Measurements from ENCODE around the gene NKX2-3. TPM values are rescaled to one million over a fixed set of nuclear protein-coding genes. Genes with fewer than 3 reads are reported as not detected.

The NKX2-3 gene
- total RNA-seq, 1 donor from 2014 or later, result not detected

DNA sequence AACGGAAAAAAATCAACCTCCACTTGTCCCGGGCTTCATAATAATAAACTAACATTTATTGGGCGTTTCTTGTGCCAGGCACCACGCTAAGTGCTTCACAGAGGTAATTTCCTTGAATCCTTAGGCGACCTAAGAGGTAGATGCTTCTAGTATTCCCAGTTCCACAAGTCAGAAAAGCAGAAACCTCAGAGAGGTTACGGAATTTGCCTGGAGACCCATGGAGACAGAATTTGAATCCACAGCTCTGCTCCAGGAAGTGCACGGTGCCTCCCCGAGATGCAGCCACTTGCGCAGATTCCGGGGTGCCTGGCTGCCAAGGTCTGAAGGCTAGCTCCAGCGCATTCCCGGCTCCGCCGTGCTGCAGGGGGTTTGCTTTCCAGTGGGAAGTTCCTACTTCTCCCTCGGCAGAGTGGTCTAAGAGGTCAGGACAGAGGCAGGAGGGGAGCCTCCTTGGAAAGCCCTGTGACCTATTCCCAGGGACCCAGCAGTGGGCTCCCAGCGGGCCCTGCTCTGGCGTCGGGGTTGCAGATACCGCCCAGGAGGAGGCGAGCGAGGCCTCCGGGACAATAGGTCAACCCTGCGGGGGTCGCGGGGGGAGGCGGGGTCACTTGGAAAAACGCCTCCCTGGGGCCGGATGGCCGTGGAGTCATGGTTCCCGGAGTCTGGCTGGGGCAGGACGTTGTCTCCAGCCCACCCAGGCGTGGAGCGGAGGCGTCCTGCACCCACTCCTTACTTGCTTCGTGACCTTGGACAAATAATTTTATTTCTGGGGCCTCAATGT, 10.1 kb upstream of the NKX2-3 start:
- TF ChIP-seq, protein P1, sequence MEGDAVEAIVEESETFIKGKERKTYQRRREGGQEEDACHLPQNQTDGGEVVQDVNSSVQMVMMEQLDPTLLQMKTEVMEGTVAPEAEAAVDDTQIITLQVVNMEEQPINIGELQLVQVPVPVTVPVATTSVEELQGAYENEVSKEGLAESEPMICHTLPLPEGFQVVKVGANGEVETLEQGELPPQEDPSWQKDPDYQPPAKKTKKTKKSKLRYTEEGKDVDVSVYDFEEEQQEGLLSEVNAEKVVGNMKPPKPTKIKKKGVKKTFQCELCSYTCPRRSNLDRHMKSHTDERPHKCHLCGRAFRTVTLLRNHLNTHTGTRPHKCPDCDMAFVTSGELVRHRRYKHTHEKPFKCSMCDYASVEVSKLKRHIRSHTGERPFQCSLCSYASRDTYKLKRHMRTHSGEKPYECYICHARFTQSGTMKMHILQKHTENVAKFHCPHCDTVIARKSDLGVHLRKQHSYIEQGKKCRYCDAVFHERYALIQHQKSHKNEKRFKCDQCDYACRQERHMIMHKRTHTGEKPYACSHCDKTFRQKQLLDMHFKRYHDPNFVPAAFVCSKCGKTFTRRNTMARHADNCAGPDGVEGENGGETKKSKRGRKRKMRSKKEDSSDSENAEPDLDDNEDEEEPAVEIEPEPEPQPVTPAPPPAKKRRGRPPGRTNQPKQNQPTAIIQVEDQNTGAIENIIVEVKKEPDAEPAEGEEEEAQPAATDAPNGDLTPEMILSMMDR (IDR thresholded peaks at IDR 0.05), result peak; percentile 39
- TF ChIP-seq EZH2phosphoT487 (IDR thresholded peaks at IDR 0.05) (peak; percentile 82), EZH2 (IDR thresholded peaks at IDR 0.05) (peak; percentile 98)
- no peak overlapping the region for H3K27ac Mint-ChIP-seq
- no peaks in the 10 kb centered on the region for H3K79me2 ChIP-seq (ENCODE audit: low read depth)
- no peaks in the 10 kb centered on the region for H3K36me3 Mint-ChIP-seq
- peak overlapping the region; percentile 72 for H3K4me3 Mint-ChIP-seq
- no peak overlapping the region for H2AFZ ChIP-seq (replicated peaks)
- H3K36me3 ChIP-seq, result no peaks in the 10 kb centered on the region
- peaks cover 3% of the 10 kb centered on the region for H3K9me3 Mint-ChIP-seq
- H3K27me3 Mint-ChIP-seq (ENCODE audit: insufficient read depth, low read depth), result peaks cover 91% of the 10 kb centered on the region
- no peak overlapping the region for H3K9ac ChIP-seq
- peak overlapping the region; percentile 64 for H3K4me2 ChIP-seq
- peaks cover 36% of the 10 kb centered on the region for H3K4me1 ChIP-seq
- peaks cover 27% of the 10 kb centered on the region for H3K4me1 Mint-ChIP-seq
- H4K20me1 ChIP-seq (ENCODE audit: low read depth), result peaks cover 85% of the 10 kb centered on the region
- H3K4me3 ChIP-seq, result no peak overlapping the region
- H3K9me3 ChIP-seq (ENCODE audit: low read depth), result no peaks in the 10 kb centered on the region
- DNase-seq (ENCODE audit: low spot score), result peak; percentile 80
- no peak overlapping the region for H3K27ac ChIP-seq
- peaks cover 100% of the 10 kb centered on the region for H3K27me3 ChIP-seq
- peaks cover 43% of the 10 kb centered on the region for H3F3A ChIP-seq (ENCODE audit: low read depth)

DNA sequence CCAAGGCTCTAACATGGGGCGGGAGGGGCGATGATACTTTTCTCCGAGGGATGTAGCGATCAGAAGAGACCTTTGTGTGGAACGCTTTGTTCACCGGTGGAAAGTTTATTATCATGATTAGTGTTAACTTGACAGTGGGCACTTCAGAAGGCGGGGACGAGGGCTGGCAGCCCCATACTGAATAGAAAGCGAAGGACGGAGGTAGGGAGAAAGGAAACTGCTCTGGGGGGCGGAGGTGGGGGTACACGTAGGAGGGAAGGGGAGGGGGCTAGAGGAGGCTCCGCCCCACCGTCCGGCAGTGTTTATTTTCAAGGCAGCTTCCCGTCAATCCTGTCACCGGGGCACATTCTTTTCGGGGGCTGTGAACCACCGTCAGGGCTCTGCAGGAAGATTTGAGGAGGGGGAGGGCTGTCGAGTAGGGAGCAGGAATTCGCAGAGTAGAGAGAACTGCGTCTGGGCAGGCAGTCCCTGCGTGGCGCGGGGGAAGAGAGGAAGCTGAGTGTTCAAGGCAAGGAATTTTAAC, 9.4 kb upstream of the NKX2-3 start:
- Histone ChIP-seq H3K4me1 (peaks cover 36% of the 10 kb centered on the region), H3K4me2 (peak overlapping the region; percentile 62), H4K20me1 (ENCODE audit: low read depth) (peaks cover 92% of the 10 kb centered on the region), H3K27me3 (peaks cover 100% of the 10 kb centered on the region), H3K79me2 (ENCODE audit: low read depth) (no peaks in the 10 kb centered on the region), H2AFZ (replicated peaks) (no peak overlapping the region), H3K9ac (no peak overlapping the region), H3K27ac (no peak overlapping the region), H3K4me3 (no peak overlapping the region), H3F3A (ENCODE audit: low read depth) (peaks cover 46% of the 10 kb centered on the region), H3K9me3 (ENCODE audit: low read depth) (no peaks in the 10 kb centered on the region), H3K36me3 (no peaks in the 10 kb centered on the region)
- Mint-ChIP-seq H3K4me3 (peak overlapping the region; percentile 72), H3K27ac (no peak overlapping the region), H3K9me3 (peaks cover 3% of the 10 kb centered on the region), H3K27me3 (ENCODE audit: insufficient read depth, low read depth) (peaks cover 93% of the 10 kb centered on the region), H3K36me3 (no peaks in the 10 kb centered on the region), H3K4me1 (peaks cover 27% of the 10 kb centered on the region)
- DNase-seq (ENCODE audit: low spot score), result peak; percentile 72
- TF ChIP-seq EZH2 (IDR thresholded peaks at IDR 0.05) (no peak), EZH2phosphoT487 (IDR thresholded peaks at IDR 0.05) (no peak)
- TF ChIP-seq, protein P1 (IDR thresholded peaks at IDR 0.05), result no peak

DNA sequence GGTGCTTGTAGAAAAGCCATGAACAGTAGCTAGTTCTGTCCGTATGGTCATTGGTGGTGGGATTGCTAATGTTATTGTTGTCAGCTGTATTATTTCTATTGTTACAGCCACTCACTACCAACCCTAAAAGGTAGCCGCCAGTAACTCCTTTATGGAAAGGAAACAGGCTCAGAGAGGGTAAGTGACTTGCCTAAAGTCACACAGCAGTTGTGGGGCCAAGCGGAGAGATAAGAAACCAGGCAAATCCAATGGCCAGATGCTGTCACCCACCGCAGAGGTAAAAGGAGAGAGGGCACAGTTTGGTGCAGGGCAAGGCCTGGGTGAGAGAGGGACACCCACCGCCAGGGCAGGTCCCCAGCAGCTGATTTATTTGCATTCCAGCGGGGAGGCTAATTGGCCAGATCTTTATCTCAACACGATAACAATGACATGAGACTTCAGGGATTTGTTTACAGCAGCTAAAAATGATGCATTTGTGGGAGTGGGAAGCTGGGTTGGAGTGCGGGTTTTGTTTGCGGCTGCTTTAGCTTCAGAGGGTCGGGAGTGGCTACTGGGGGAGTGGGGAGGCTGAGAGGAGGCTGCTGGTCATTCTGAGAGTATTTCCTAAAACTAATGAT, 8.6 kb upstream of the NKX2-3 start:
- Mint-ChIP-seq H3K36me3 (no peaks in the 10 kb centered on the region), H3K27ac (no peak overlapping the region), H3K27me3 (ENCODE audit: insufficient read depth, low read depth) (peaks cover 94% of the 10 kb centered on the region), H3K4me3 (peak overlapping the region; percentile 58), H3K4me1 (peaks cover 27% of the 10 kb centered on the region), H3K9me3 (peaks cover 3% of the 10 kb centered on the region)
- no peak overlapping the region for H3K27ac ChIP-seq
- TF ChIP-seq, protein P1 (IDR thresholded peaks at IDR 0.05), result no peak
- peak; percentile 13 for TF ChIP-seq EZH2phosphoT487 (IDR thresholded peaks at IDR 0.05)
- H3K27me3 ChIP-seq, result peaks cover 100% of the 10 kb centered on the region
- peak; percentile 16 for DNase-seq (ENCODE audit: low spot score)
- H2AFZ ChIP-seq (replicated peaks), result no peak overlapping the region
- no peak overlapping the region for H3K9ac ChIP-seq
- peaks cover 36% of the 10 kb centered on the region for H3K4me1 ChIP-seq
- H3K9me3 ChIP-seq (ENCODE audit: low read depth), result no peaks in the 10 kb centered on the region
- peaks cover 98% of the 10 kb centered on the region for H4K20me1 ChIP-seq (ENCODE audit: low read depth)
- no peaks in the 10 kb centered on the region for H3K36me3 ChIP-seq
- H3K4me2 ChIP-seq, result peak overlapping the region; percentile 62
- H3F3A ChIP-seq (ENCODE audit: low read depth), result peaks cover 46% of the 10 kb centered on the region
- H3K79me2 ChIP-seq (ENCODE audit: low read depth), result no peaks in the 10 kb centered on the region
- H3K4me3 ChIP-seq, result no peak overlapping the region
